Smooth muscle cell of trachea (primary cell): ENCODE data around the gene ZNF135. TPM values are rescaled to one million over a fixed set of nuclear protein-coding genes. Genes with fewer than 3 reads are reported as not detected.

Source experiments
- total RNA-seq: library from RNA; depleted of rRNA; stranded (reverse); fragments of >200 nt; gene quantifications from 2 replicates; pipeline ENCODE4 v1.2.1, GENCODE V29; 2014

ZNF135 gene
- total RNA-seq: 6.1 and 8.3 TPM in 2 replicates

GRCh38 chr19:58059003-58059670 lies at the start of gene ZNF135:
Gene ZNF135 (plus strand): TSS chr19:58059282. CDS start chr19:58060003, 721 bp downstream.

DNA sequence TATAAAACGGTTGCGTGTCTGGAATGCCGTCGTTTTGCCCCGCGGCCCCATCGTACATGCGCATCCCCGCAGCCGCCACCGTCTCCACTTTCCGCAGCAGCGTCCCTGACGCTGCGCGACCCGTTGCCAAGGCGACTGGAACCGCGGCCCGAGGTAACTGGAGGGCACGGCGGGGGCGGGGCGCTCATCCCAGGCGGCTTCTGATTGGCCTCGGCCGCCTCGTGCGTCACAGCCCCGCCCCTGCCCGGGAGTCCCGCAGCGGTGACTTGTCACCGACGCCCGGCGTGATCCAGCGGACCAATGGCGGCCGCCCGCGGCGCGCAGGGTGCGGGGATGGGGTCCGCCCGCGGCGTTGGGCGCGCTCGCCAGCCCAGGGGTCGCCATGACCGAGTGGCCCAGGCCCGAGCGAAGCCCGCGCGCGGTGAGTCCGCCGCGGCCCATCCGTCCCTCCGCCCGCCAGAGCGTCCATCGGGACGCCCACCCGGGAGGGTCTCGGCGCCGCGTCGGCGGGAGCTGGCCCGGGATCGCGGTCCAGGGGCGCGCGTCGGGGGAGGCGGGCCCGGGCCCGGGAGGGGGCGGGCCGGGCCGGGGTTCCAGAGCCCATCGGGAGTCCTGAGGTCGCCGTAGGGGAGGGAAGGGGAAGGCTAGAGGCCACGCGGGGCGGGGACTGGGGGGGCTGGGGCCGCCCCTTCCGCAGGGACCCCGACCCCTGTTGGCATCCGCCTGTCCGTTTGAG lies 25.2 kb upstream of the ZNF135 start, which contains the start of gene ZSCAN1:
ZSCAN1 (plus strand) TSS at position 285 of the 736 bp plus-strand sequence. CDS start 3,812 bp downstream, outside the sequence.

GRCh38 chr19:58097781-58098681 lies 38.9 kb downstream of the ZNF135 start, which contains the start of gene ZSCAN18:
Gene ZSCAN18 (minus strand): TSS chr19:58098231. CDS start chr19:58090267, 7,964 bp downstream.

Other genes with a start within 250 kb of the ZNF135 start
- gene ZNF552, start 244.4 kb upstream of the ZNF135 start, total RNA-seq: 2.8 and 6.8 TPM in 2 replicates
- gene ZNF587B, start 229.0 kb upstream of the ZNF135 start, total RNA-seq: 15.7 and 25.2 TPM in 2 replicates
- gene ZNF587, start 209.4 kb upstream of the ZNF135 start, total RNA-seq: 22.3 and 35.3 TPM in 2 replicates
- gene ZNF814, start 170.2 kb upstream of the ZNF135 start, total RNA-seq: 6.1 and 10.3 TPM in 2 replicates
- 23.4 and 25.1 TPM in 2 replicates for gene ZNF417, start 142.7 kb upstream of the ZNF135 start, total RNA-seq
- 9.4 and 10.3 TPM in 2 replicates for gene ZNF418, start 123.9 kb upstream of the ZNF135 start, total RNA-seq
- 3.3 and 6.1 TPM in 2 replicates for gene ZNF256, start 111.6 kb upstream of the ZNF135 start, total RNA-seq
- 0.17 TPM in 1 of 2 replicates, not detected in the other for gene C19orf18, start 84.7 kb upstream of the ZNF135 start, total RNA-seq
- gene ZNF606, start 56.5 kb upstream of the ZNF135 start, total RNA-seq: 26.1 and 31.6 TPM in 2 replicates
- 0.83 TPM in 1 of 2 replicates, not detected in the other for gene ZSCAN1, start 25.3 kb upstream of the ZNF135 start, total RNA-seq
- 56.6 and 92.3 TPM in 2 replicates for gene ZSCAN18, start 38.9 kb downstream of the ZNF135 start, total RNA-seq
- gene ZNF329, start 91.5 kb downstream of the ZNF135 start, total RNA-seq: 17.5 and 21.2 TPM in 2 replicates
- gene ZNF274, start 123.8 kb downstream of the ZNF135 start, total RNA-seq: 27.8 and 32.1 TPM in 2 replicates
- 35.9 and 40.7 TPM in 2 replicates for gene ZNF544, start 169.6 kb downstream of the ZNF135 start, total RNA-seq
- 4.9 and 6.1 TPM in 2 replicates for gene ZNF8, start 219.7 kb downstream of the ZNF135 start, total RNA-seq
- 22.2 and 40.7 TPM in 2 replicates for gene ERVK3-1, start 246.1 kb downstream of the ZNF135 start, total RNA-seq